ENCODE results near the gene SSB. TPM values are rescaled to one million over a fixed set of nuclear protein-coding genes. Genes with fewer than 3 reads are reported as not detected.

SSB gene
- total RNA-seq, result 58.3 and 79.1 TPM in 2 replicates

DNA sequence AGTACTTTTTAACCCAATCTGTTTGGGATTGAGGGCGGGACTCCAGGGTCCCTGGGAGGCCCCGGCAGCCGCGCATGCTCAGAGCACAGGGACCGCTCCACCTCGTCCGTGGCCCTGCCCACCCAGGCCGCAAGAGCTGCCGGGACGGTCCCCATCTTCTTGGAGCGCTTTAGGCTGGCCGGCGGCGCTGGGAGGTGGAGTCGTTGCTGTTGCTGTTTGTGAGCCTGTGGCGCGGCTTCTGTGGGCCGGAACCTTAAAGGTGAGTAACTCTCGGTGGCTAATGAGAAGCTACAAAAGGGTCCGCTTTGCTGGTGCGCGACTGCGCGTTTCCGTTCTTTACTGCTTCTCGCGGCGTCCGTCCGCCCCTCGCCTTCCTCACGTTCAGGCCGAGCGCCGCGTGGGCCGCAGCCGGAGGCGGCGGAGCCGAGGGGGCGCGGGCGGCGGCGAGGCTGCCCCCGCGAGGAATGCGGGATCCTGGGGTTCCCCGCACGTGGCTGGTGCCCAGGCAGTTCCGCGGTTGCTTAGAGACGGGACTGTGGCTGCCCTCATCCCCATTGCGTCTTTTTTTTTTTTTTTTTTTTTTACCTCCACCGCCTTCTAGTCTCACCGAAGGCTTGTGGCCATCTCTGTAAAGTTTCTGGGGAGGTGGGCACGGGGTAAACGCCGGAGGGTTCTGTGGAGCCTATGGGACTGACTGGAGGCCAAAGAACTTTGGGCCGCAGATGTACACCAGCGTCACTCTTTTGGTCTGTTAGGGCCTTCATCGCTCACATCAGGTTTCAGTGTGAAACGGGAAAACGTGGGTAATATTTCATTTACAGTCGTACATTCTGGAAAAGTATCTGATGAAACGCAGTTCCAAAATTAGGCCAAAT, at the start of gene SSB:
Gene SSB (plus strand): TSS at position 154 of the 875 bp plus-strand sequence. CDS start 2,090 bp downstream, outside the sequence.

DNA sequence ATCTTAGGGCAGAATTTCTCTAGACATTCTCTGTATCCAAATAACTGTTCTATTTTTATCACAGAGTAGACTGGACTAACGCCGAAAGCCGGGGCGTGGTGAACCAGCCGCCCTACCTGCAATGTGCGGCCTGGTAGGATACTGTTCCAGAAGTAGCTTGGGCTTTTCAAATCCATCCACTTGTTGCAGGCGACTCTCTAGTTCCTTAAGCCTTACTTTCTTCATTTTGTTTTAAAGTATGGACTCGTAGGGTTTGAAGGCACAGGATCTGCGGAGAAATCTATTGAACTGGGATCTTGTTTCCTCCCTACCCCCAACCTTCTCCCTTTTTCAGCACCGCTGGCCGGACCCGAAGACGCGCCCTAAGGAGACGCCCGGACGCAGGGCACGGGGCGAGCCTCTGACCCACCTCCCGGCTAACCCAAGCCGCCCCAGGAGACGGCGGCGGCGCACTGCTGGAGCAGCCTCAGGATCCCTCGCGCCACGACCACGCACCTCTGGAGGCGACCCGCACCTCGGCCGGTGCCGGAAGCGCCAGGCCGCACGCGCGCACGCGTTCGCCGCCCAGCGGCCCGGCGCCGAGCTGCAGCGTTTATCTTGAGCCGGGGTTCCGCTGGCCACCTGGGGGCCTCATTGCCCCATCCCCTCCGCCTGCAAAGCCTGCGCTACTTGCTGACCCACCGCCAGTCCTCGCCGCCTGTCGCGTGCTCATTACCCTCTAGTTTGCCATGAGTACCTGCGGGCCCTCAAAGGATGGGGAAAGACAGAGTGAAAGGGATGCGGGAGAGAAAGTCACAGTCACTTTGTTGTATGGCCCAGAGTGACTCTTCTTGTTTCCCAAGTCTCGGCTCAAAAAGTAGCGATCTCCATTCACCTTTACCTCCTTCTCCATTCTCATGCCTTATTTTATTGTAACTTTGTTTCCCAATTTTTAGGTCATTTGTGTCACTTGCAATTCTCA, 26.0 kb downstream of the SSB start, which contains the start of gene METTL5:
Gene METTL5 (minus strand): TSS at position 533 of the 961 bp plus-strand sequence. CDS start 308 bp downstream, at position 225.

DNA sequence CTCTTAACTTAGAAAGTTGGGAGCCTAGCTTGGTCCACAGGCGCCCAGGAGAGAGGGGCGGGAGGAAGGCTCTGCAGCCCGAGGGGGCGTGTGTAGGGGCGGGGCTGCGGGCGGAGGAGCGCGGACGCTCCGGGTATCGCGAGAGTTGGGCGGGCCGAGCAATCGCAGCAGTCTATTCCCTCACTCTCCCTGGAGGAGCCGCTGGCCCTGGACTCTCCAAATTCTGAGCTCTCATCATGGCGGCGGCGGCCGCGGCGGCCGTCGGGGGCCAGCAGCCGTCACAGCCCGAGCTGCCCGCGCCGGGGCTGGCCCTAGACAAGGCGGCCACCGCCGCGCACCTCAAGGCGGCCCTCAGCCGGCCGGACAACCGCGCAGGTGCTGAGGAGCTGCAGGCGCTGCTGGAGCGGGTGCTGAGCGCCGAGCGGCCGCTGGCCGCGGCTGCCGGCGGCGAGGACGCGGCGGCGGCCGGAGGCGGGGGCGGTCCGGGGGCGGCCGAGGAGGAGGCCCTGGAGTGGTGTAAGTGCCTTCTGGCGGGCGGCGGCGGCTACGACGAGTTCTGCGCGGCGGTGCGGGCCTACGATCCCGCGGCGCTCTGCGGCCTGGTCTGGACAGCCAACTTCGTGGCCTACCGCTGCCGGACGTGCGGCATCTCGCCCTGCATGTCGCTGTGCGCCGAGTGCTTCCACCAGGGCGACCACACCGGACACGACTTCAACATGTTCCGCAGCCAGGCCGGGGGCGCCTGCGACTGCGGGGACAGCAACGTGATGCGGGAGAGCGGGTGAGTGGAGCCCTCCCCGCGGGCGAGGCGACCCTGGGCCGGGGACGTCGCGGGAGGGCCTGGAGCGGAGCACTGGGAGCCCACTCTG, 28.8 kb downstream of the SSB start, which contains the start of gene UBR3:
Gene UBR3 (plus strand): TSS at position 183 of the 869 bp plus-strand sequence. CDS start 54 bp downstream, at position 237.

Other genes starting within 250 kb of the SSB start
- gene FASTKD1, start 225.0 kb upstream of the SSB start, total RNA-seq, result 19.5 and 19.8 TPM in 2 replicates
- 19.0 and 19.8 TPM in 2 replicates for gene PPIG, start 214.5 kb upstream of the SSB start, total RNA-seq
- not detected in 2 replicates for gene CFAP210, start 104.5 kb upstream of the SSB start, total RNA-seq
- 0.96 and 1.3 TPM in 2 replicates for gene PHOSPHO2, start 104.4 kb upstream of the SSB start, total RNA-seq
- gene KLHL23, start 65.0 kb upstream of the SSB start, total RNA-seq, result 6.3 and 7.2 TPM in 2 replicates
- 87.7 and 104 TPM in 2 replicates for gene METTL5, start 26.0 kb downstream of the SSB start, total RNA-seq
- 17.4 and 30.9 TPM in 2 replicates for gene UBR3, start 28.6 kb downstream of the SSB start, total RNA-seq

Measured in tracheal epithelial cell (primary cell).